GM21619 (cell line): Measurements from ENCODE around the gene CD59.
A peak's percentile ranks its signal among the peaks of the same experiment; 100 is the strongest.
"Not testable (repeated sequence)": the region's sequence is repeated elsewhere in the genome, so short reads cannot be mapped to it uniquely, and the experiment has no call there.

Experiments used
- ATAC-seq: cut with Tn5 transposase; IDR thresholded peaks from one replicate; pipeline ENCODE4 v1.9.1; 2021; ENCODE audit not compliant: unreplicated experiment

CD59 gene

GRCh38 chr11:33669598-33670249 is 66.5 kb downstream of the CD59 start:
- no peak for ATAC-seq

- ATAC-seq = no peak
Measured at GRCh38 chr11:33668951-33669596, 67.1 kb downstream of the CD59 start.

GRCh38 chr11:33668468-33668825 is 67.8 kb downstream of the CD59 start:
- no peak for ATAC-seq

- ATAC-seq = no peak
Measured at GRCh38 chr11:33667819-33668467, 68.3 kb downstream of the CD59 start.

- ATAC-seq = no peak
Measured at GRCh38 chr11:33665350-33666106, 70.7 kb downstream of the CD59 start.

GRCh38 chr11:33664827-33665226 is 71.4 kb downstream of the CD59 start:
- no peak for ATAC-seq

- ATAC-seq = no peak
Measured at GRCh38 chr11:33664166-33664565, 72.1 kb downstream of the CD59 start.

- no peak for ATAC-seq
Measured at GRCh38 chr11:33663121-33663520, 73.1 kb downstream of the CD59 start.

- ATAC-seq = not testable (repeated sequence)
Measured at GRCh38 chr11:33661526-33661925, 74.7 kb downstream of the CD59 start.

- no peak for ATAC-seq
Measured at GRCh38 chr11:33660962-33661361, 75.3 kb downstream of the CD59 start.

- no peak for ATAC-seq
Measured at GRCh38 chr11:33659370-33660139, 76.7 kb downstream of the CD59 start.

GRCh38 chr11:33658195-33658900 is 77.9 kb downstream of the CD59 start:
- ATAC-seq = no peak

GRCh38 chr11:33657757-33658156 is 78.5 kb downstream of the CD59 start:
- ATAC-seq = no peak

- ATAC-seq = no peak
Measured at GRCh38 chr11:33656768-33657167, 79.5 kb downstream of the CD59 start.

GRCh38 chr11:33655842-33656600 is 80.2 kb downstream of the CD59 start:
- ATAC-seq = peak; percentile 61

- ATAC-seq = no peak
Measured at GRCh38 chr11:33654594-33654993, 81.6 kb downstream of the CD59 start.
